ENCODE data around the gene HDAC7. TPM values are rescaled to one million over a fixed set of nuclear protein-coding genes. Genes with fewer than 3 reads are reported as not detected.

HDAC7 gene
- total and polyA plus RNA-seq, 4 donors: 49.3 to 119 (median 69.7) TPM

GRCh38 chr12:47757364-47757839, 62.3 kb downstream of the HDAC7 start:
- H3K36me3 ChIP-seq (ENCODE audit: control insufficient read depth in 4 of 4, insufficient read depth in 4 of 4, low read length in 4 of 4): no peaks in the 10 kb centered on the region
- H3K9me3 ChIP-seq (ENCODE audit: control insufficient read depth in 4 of 4, insufficient read depth in 3 of 4, low read length in 3 of 4): no peaks in the 10 kb centered on the region
- H3K27ac ChIP-seq (ENCODE audit: low read depth in 1 of 2, low read length in 1 of 2): peak overlapping the region; percentile 29 to 89
- H3K4me1 ChIP-seq (ENCODE audit: control insufficient read depth in 5 of 5, insufficient read depth in 5 of 5, low read length in 5 of 5): peaks cover 9 to 38% (median 23%) of the 10 kb centered on the region in 5 donors
- H3K9ac ChIP-seq (ENCODE audit: insufficient read depth in 1 of 2, low read length in 2 of 2): no peak overlapping the region
- WGBS, 2 donors: 44 to 70% methylated on average over 7 of the region's 7 CpGs
- ATAC-seq (ENCODE audit: insufficient read depth, low FRiP score) (no peak), DNase-seq (no peak)
- H3K27me3 ChIP-seq (ENCODE audit: control insufficient read depth in 3 of 3, insufficient read depth in 3 of 3, low read length in 2 of 3): no peaks in the 10 kb centered on the region
- no peak for TF ChIP-seq CTCF (IDR thresholded peaks at IDR 0.05; ENCODE audit: control extremely low read depth, extremely low read depth)
- H3K4me3 ChIP-seq: peak overlapping the region; percentile 62

- peaks cover 11 to 38% (median 23%) of the 10 kb centered on the region in 5 donors for H3K4me1 ChIP-seq (ENCODE audit: control insufficient read depth in 5 of 5, insufficient read depth in 5 of 5, low read length in 5 of 5)
- ATAC-seq (ENCODE audit: insufficient read depth, low FRiP score): no peak
These were observed 63.8 kb downstream of the HDAC7 start for GRCh38 chr12:47755655-47756562.

GRCh38 chr12:47754881-47755280, 64.8 kb downstream of the HDAC7 start:
- Histone ChIP-seq H3K27ac (ENCODE audit: low read depth in 1 of 2, low read length in 1 of 2) (peak overlapping the region; percentile 68 to 81), H3K36me3 (ENCODE audit: control insufficient read depth in 4 of 4, insufficient read depth in 4 of 4, low read length in 4 of 4) (peaks cover 0 to 11% (median 0%) of the 10 kb centered on the region in 4 donors), H3K4me3 (no peak overlapping the region), H3K4me1 (ENCODE audit: control insufficient read depth in 5 of 5, insufficient read depth in 5 of 5, low read length in 5 of 5) (peaks cover 11 to 38% (median 23%) of the 10 kb centered on the region in 5 donors), H3K9ac (ENCODE audit: insufficient read depth in 1 of 2, low read length in 2 of 2) (no peak overlapping the region), H3K9me3 (ENCODE audit: control insufficient read depth in 4 of 4, insufficient read depth in 3 of 4, low read length in 3 of 4) (no peaks in the 10 kb centered on the region), H3K27me3 (ENCODE audit: control insufficient read depth in 3 of 3, insufficient read depth in 3 of 3, low read length in 2 of 3) (no peaks in the 10 kb centered on the region)
- TF ChIP-seq CTCF (IDR thresholded peaks at IDR 0.05; ENCODE audit: control extremely low read depth, extremely low read depth): no peak
- no peak for ATAC-seq (ENCODE audit: insufficient read depth, low FRiP score)
- DNase-seq: peak in 2 of 3 donors; percentile 50 to 73
- 47 to 74% methylated on average over 3 of the region's 3 CpGs for WGBS, 2 donors

More at GRCh38 chr12:47755655-47756562, 63.8 kb downstream of the HDAC7 start:
- Histone ChIP-seq H3K27me3 (ENCODE audit: control insufficient read depth in 3 of 3, insufficient read depth in 3 of 3, low read length in 2 of 3) (no peaks in the 10 kb centered on the region), H3K36me3 (ENCODE audit: control insufficient read depth in 4 of 4, insufficient read depth in 4 of 4, low read length in 4 of 4) (peaks cover 0 to 7% (median 0%) of the 10 kb centered on the region in 4 donors), H3K27ac (ENCODE audit: low read depth in 1 of 2, low read length in 1 of 2) (peak overlapping the region; percentile 35 to 63), H3K4me3 (no peak overlapping the region), H3K9ac (ENCODE audit: insufficient read depth in 1 of 2, low read length in 2 of 2) (no peak overlapping the region), H3K9me3 (ENCODE audit: control insufficient read depth in 4 of 4, insufficient read depth in 3 of 4, low read length in 3 of 4) (no peaks in the 10 kb centered on the region)
- DNase-seq: no peak
- no peak for TF ChIP-seq CTCF (IDR thresholded peaks at IDR 0.05; ENCODE audit: control extremely low read depth, extremely low read depth)
- WGBS, 2 donors: 59 to 74% methylated on average over 12 of the region's 12 CpGs
